ENCODE results near the gene PCDHGC4. TPM values are rescaled to one million over a fixed set of nuclear protein-coding genes. Genes with fewer than 3 reads are reported as not detected.

Gene PCDHGC4
- total RNA-seq, 1 donor from 2014 or later: 5.0 TPM

DNA sequence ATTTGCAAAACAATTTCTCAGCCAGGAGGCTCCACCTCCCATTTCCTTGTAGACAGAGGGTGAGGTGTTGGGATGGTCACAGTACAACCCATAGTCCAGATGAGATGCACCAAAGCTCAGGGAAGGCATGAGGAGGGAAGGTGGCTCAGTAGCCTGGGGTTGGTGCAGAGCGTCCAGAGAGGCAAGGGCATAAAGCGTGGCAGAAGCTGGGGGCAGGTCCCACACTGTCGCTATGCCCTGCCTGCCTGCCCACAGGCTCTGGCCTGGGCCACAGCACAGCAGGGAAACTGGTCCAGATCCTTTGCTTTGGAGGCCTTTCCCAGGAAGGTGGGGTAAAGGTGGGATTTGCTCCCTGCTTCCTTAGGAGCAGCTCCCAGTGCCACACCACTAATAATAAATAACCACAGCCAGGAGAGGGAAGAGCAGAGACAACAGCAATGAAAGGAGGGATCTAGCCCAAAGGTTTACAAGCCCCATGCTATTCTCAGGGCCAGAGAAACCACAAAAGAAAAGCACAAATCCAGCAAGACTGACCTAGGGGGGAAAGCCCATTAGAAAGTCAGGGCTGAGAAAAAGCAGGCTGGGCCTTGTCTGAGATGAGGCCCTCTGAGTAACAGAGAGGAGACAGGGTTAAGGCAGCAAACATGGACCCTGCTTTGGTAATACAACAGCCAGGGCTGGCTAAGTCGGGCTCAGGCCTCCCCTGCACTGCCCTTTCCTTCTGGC is 31.3 kb downstream of the PCDHGC4 start:
- no peaks in the 10 kb centered on the region for H3K9me3 ChIP-seq (ENCODE audit: low read depth)
- H3F3A ChIP-seq (ENCODE audit: low read depth): peaks cover 48% of the 10 kb centered on the region
- peak overlapping the region; percentile 53 for H3K27ac ChIP-seq
- H3K4me1 Mint-ChIP-seq: peaks cover 80% of the 10 kb centered on the region
- H3K4me3 ChIP-seq: no peak overlapping the region
- H3K27ac Mint-ChIP-seq: peak overlapping the region; percentile 98
- peaks cover 34% of the 10 kb centered on the region for H3K4me1 ChIP-seq
- no peak overlapping the region for H3K4me2 ChIP-seq
- no peak overlapping the region for H3K9ac ChIP-seq
- H3K79me2 ChIP-seq (ENCODE audit: low read depth): no peaks in the 10 kb centered on the region
- H4K20me1 ChIP-seq (ENCODE audit: low read depth): no peaks in the 10 kb centered on the region
- peak overlapping the region; percentile 21 for H3K4me3 Mint-ChIP-seq
- peaks cover 50% of the 10 kb centered on the region for H3K36me3 Mint-ChIP-seq
- no peak for TF ChIP-seq EZH2 (IDR thresholded peaks at IDR 0.05)
- no peak for TF ChIP-seq EZH2phosphoT487 (IDR thresholded peaks at IDR 0.05)
- TF ChIP-seq, protein P1, sequence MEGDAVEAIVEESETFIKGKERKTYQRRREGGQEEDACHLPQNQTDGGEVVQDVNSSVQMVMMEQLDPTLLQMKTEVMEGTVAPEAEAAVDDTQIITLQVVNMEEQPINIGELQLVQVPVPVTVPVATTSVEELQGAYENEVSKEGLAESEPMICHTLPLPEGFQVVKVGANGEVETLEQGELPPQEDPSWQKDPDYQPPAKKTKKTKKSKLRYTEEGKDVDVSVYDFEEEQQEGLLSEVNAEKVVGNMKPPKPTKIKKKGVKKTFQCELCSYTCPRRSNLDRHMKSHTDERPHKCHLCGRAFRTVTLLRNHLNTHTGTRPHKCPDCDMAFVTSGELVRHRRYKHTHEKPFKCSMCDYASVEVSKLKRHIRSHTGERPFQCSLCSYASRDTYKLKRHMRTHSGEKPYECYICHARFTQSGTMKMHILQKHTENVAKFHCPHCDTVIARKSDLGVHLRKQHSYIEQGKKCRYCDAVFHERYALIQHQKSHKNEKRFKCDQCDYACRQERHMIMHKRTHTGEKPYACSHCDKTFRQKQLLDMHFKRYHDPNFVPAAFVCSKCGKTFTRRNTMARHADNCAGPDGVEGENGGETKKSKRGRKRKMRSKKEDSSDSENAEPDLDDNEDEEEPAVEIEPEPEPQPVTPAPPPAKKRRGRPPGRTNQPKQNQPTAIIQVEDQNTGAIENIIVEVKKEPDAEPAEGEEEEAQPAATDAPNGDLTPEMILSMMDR (IDR thresholded peaks at IDR 0.05): no peak
- no peaks in the 10 kb centered on the region for H3K9me3 Mint-ChIP-seq
- no peak overlapping the region for H2AFZ ChIP-seq (replicated peaks)
- H3K36me3 ChIP-seq: no peaks in the 10 kb centered on the region
- H3K27me3 Mint-ChIP-seq (ENCODE audit: insufficient read depth, low read depth): peaks cover 10% of the 10 kb centered on the region
- DNase-seq (ENCODE audit: low spot score): no peak
- H3K27me3 ChIP-seq: no peaks in the 10 kb centered on the region

DNA sequence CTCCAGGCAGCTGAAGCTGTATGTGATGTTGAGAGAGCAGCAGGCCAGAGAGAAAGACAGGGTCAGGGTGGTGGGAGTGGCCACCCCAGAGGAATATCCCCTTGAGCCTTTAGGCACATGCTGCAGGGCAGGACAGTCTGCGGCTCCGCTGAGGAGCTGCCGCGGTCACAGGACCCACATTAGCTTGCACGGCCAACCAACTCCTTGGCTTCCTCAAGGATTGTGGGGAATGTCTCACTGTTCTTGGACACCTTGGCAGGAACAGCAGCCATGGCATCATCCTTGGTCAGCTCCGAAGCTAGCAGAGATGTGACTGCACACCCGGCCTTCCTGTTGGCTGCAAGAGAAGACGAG is 31.8 kb downstream of the PCDHGC4 start:
- Histone ChIP-seq H3K4me1 (peaks cover 39% of the 10 kb centered on the region), H3F3A (ENCODE audit: low read depth) (peaks cover 52% of the 10 kb centered on the region), H3K27me3 (no peaks in the 10 kb centered on the region), H2AFZ (replicated peaks) (no peak overlapping the region), H3K9ac (no peak overlapping the region), H3K4me3 (no peak overlapping the region), H3K9me3 (ENCODE audit: low read depth) (no peaks in the 10 kb centered on the region), H3K27ac (peak overlapping the region; percentile 53), H3K36me3 (no peaks in the 10 kb centered on the region), H4K20me1 (ENCODE audit: low read depth) (no peaks in the 10 kb centered on the region), H3K79me2 (ENCODE audit: low read depth) (no peaks in the 10 kb centered on the region), H3K4me2 (no peak overlapping the region)
- no peak for DNase-seq (ENCODE audit: low spot score)
- H3K4me1 Mint-ChIP-seq: peaks cover 81% of the 10 kb centered on the region
- H3K9me3 Mint-ChIP-seq: no peaks in the 10 kb centered on the region
- H3K36me3 Mint-ChIP-seq: peaks cover 48% of the 10 kb centered on the region
- H3K27ac Mint-ChIP-seq: peak overlapping the region; percentile 98
- peaks cover 10% of the 10 kb centered on the region for H3K27me3 Mint-ChIP-seq (ENCODE audit: insufficient read depth, low read depth)
- TF ChIP-seq EZH2 (IDR thresholded peaks at IDR 0.05): no peak
- no peak for TF ChIP-seq EZH2phosphoT487 (IDR thresholded peaks at IDR 0.05)
- TF ChIP-seq, protein P1 (IDR thresholded peaks at IDR 0.05): no peak
- no peak overlapping the region for H3K4me3 Mint-ChIP-seq

DNA sequence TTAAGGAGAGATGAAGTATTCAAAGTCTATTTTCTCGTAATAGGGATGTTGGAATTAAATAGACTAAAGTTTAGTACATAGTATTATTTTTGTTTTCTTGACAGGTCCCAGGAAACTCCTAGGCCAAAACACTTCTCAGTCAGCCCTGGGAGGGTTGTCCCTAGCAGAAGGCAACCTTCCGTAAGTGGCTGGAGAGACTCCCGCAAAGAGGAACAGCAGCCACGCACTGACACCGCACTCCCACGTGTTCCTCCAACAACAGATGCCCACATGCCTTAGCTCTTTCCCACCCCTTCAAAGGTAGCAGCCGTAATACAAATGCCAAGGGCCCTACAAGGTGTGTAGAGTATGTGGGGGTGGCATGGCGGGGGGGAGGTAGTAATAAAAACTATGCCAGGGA is 32.5 kb downstream of the PCDHGC4 start:
- peaks cover 45% of the 10 kb centered on the region for H3K4me1 ChIP-seq

More for the DNA sequence above, 32.5 kb downstream of the PCDHGC4 start:
- Mint-ChIP-seq H3K9me3 (no peaks in the 10 kb centered on the region), H3K4me1 (peaks cover 83% of the 10 kb centered on the region), H3K27ac (peak overlapping the region; percentile 57), H3K4me3 (no peak overlapping the region), H3K36me3 (peaks cover 49% of the 10 kb centered on the region), H3K27me3 (ENCODE audit: insufficient read depth, low read depth) (peaks cover 10% of the 10 kb centered on the region)
- no peaks in the 10 kb centered on the region for H3K9me3 ChIP-seq (ENCODE audit: low read depth)
- H3K36me3 ChIP-seq: no peaks in the 10 kb centered on the region
- H3K4me2 ChIP-seq: no peak overlapping the region
- peaks cover 53% of the 10 kb centered on the region for H3F3A ChIP-seq (ENCODE audit: low read depth)
- no peaks in the 10 kb centered on the region for H3K79me2 ChIP-seq (ENCODE audit: low read depth)
- H3K27ac ChIP-seq: no peak overlapping the region
- H3K9ac ChIP-seq: no peak overlapping the region
- H3K27me3 ChIP-seq: no peaks in the 10 kb centered on the region
- H4K20me1 ChIP-seq (ENCODE audit: low read depth): no peaks in the 10 kb centered on the region
- no peak for DNase-seq (ENCODE audit: low spot score)
- H2AFZ ChIP-seq (replicated peaks): no peak overlapping the region
- TF ChIP-seq, protein P1 (IDR thresholded peaks at IDR 0.05): no peak
- TF ChIP-seq EZH2 (IDR thresholded peaks at IDR 0.05): no peak
- no peak for TF ChIP-seq EZH2phosphoT487 (IDR thresholded peaks at IDR 0.05)
- H3K4me3 ChIP-seq: no peak overlapping the region
